Measurements from ENCODE around the gene PIK3C2G. TPM values are rescaled to one million over a fixed set of nuclear protein-coding genes. Genes with fewer than 3 reads are reported as not detected.

The PIK3C2G gene
- total and polyA plus RNA-seq, 2 of the 4 experiments (the other 2 are of a cell fraction): not detected

DNA sequence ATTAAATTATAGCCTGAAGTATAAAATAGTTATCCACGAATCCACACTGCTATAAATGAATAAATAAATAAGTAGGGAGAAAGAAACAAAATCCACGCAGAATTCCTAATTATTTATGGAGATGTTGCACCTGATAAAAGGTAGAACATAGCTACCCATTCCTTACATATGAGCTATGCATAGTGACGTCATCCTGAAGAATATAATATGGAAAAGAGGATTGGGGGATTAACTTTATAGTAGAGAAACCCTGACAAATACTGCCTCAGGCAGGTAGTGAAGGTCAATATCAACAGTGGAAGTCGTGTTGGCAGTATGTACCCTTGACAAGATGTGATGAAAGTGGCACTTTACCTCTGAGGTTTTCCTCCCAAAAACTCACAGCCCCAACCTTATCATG lies 394.0 kb downstream of the PIK3C2G start:
- Histone ChIP-seq H3K4ac (ENCODE audit: low read depth, low read length) (no peak overlapping the region), H3K14ac (replicated peaks; ENCODE audit: low read depth, low read length) (no peak overlapping the region), H3K18ac (ENCODE audit: low read depth, low read length) (no peak overlapping the region), H3K9me1 (ENCODE audit: insufficient read depth, low read length) (no peaks in the 10 kb centered on the region), H2AK5ac (ENCODE audit: low read depth, low read length) (no peak overlapping the region), H2BK15ac (ENCODE audit: low read depth, low read length) (no peak overlapping the region), H3K4me3 (ENCODE audit: insufficient read depth, low read depth, low read length) (no peak overlapping the region), H4K8ac (ENCODE audit: low read depth in 2 of 2, low read length in 2 of 2) (no peak overlapping the region), H2AFZ (replicated peaks; ENCODE audit: low read length, poor library complexity) (no peak overlapping the region), H4K20me1 (ENCODE audit: insufficient read depth, low read length) (no peaks in the 10 kb centered on the region), H2BK20ac (ENCODE audit: low read depth, low read length) (no peak overlapping the region), H3K4me1 (ENCODE audit: control insufficient read depth, insufficient read depth, low read length) (no peaks in the 10 kb centered on the region), H3K27ac (ENCODE audit: insufficient read depth, low read length) (no peak overlapping the region), H4K91ac (ENCODE audit: insufficient read depth, low read depth, low read length) (no peak overlapping the region), H3K9ac (ENCODE audit: low read depth, low read length) (no peak overlapping the region), H3K56ac (ENCODE audit: extremely low read depth, insufficient read depth, low read length) (no peak overlapping the region), H3K9me3 (ENCODE audit: control insufficient read depth, insufficient read depth, low read length) (no peaks in the 10 kb centered on the region; the same call in 1 of the 2 replicates), H2BK120ac (ENCODE audit: low read depth, low read length) (no peak overlapping the region), H3K27me3 (ENCODE audit: control insufficient read depth, insufficient read depth, low read length) (no peaks in the 10 kb centered on the region), H3K36me3 (ENCODE audit: control insufficient read depth, insufficient read depth, low read length) (no peaks in the 10 kb centered on the region), H2BK5ac (ENCODE audit: low read depth, low read length, poor library complexity, severe bottlenecking) (no peak overlapping the region), H3K79me1 (ENCODE audit: low read depth in 1 of 2, low read length in 2 of 2) (no peaks in the 10 kb centered on the region), H3K4me2 (ENCODE audit: low read depth, low read length) (no peak overlapping the region), H3K23ac (ENCODE audit: low read depth, low read length) (no peak overlapping the region), H2AK9ac (replicated peaks; ENCODE audit: low read depth, low read length, poor library complexity) (no peak overlapping the region), H4K5ac (ENCODE audit: low read depth, low read length) (no peak overlapping the region)
- no CpG with 5 or more reads among the region's 4 CpGs for WGBS, 2 experiments (ENCODE audit: extremely low coverage in 2 of 2, insufficient read length in 1 of 2)
- in situ Hi-C loops (cut with MboI; ENCODE audit: low sequenced_read_pairs): no loop called here
- BruUV-seq (replicated peaks): no TSS peak
- DNase-seq (no peak), ATAC-seq (ENCODE audit: low read depth) (no peak)
- dilution Hi-C loops (cut with HindIII; ENCODE audit: low sequenced_read_pairs, unreplicated experiment): no loop called here
- no peak for TF ChIP-seq RFX5 (IDR thresholded peaks at IDR 0.05; ENCODE audit: low read depth, low read length)
- no peak for TF ChIP-seq CHD1 (IDR thresholded peaks at IDR 0.05; ENCODE audit: low read depth, low read length)
- TF ChIP-seq CEBPB (IDR thresholded peaks at IDR 0.05; ENCODE audit: low read depth, low read length): no peak
- no peak for TF ChIP-seq MXI1 (IDR thresholded peaks at IDR 0.05; ENCODE audit: borderline replicate concordance, low read depth, low read length)
- no peak for TF ChIP-seq RAD21 (IDR thresholded peaks at IDR 0.05; ENCODE audit: low read length)
- no peak for TF ChIP-seq MAZ (IDR thresholded peaks at IDR 0.05; ENCODE audit: borderline replicate concordance, low read depth, low read length)
- TF ChIP-seq MAFK (IDR thresholded peaks at IDR 0.05; ENCODE audit: low read depth, low read length): no peak
- no peak for TF ChIP-seq NFE2L2 (IDR thresholded peaks at IDR 0.05; ENCODE audit: low read depth, low read length)
- TF ChIP-seq, protein P1, sequence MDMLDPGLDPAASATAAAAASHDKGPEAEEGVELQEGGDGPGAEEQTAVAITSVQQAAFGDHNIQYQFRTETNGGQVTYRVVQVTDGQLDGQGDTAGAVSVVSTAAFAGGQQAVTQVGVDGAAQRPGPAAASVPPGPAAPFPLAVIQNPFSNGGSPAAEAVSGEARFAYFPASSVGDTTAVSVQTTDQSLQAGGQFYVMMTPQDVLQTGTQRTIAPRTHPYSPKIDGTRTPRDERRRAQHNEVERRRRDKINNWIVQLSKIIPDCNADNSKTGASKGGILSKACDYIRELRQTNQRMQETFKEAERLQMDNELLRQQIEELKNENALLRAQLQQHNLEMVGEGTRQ (IDR thresholded peaks at IDR 0.05; ENCODE audit: low read depth, low read length): no peak
- TF ChIP-seq FOS (IDR thresholded peaks at IDR 0.05; ENCODE audit: low read depth, low read length): no peak
- no peak for TF ChIP-seq BHLHE40 (IDR thresholded peaks at IDR 0.05; ENCODE audit: low read depth, low read length)
- TF ChIP-seq RCOR1 (IDR thresholded peaks at IDR 0.05; ENCODE audit: insufficient replicate concordance, low read length): no peak
- TF ChIP-seq, protein P2, sequence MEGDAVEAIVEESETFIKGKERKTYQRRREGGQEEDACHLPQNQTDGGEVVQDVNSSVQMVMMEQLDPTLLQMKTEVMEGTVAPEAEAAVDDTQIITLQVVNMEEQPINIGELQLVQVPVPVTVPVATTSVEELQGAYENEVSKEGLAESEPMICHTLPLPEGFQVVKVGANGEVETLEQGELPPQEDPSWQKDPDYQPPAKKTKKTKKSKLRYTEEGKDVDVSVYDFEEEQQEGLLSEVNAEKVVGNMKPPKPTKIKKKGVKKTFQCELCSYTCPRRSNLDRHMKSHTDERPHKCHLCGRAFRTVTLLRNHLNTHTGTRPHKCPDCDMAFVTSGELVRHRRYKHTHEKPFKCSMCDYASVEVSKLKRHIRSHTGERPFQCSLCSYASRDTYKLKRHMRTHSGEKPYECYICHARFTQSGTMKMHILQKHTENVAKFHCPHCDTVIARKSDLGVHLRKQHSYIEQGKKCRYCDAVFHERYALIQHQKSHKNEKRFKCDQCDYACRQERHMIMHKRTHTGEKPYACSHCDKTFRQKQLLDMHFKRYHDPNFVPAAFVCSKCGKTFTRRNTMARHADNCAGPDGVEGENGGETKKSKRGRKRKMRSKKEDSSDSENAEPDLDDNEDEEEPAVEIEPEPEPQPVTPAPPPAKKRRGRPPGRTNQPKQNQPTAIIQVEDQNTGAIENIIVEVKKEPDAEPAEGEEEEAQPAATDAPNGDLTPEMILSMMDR (conservative IDR thresholded peaks at IDR 0.05; ENCODE audit: low read depth, low read length): no peak
- TF ChIP-seq SMC3 (IDR thresholded peaks at IDR 0.05; ENCODE audit: low read depth, low read length): no peak
- POLR2A ChIA-PET (ENCODE audit: unreplicated experiment): no interaction called here
- intact Hi-C loops (cut with micrococcal nuclease): no loop called here
- CTCF ChIA-PET: no interaction called here

Measured in IMR-90 (cell line).